Inferior parietal cortex (tissue), 1 donor: Measurements from ENCODE around the gene SP2.

Experiments used
- DNase-seq: peaks from one replicate; pipeline ENCODE4 v3.0.0-alpha.2; 2016; ENCODE audit errors: extremely low spot score

SP2 gene

GRCh38 chr17:47870056-47870455, 26.0 kb upstream of the SP2 start:
- no peak for DNase-seq

- DNase-seq, result no peak
Observed at GRCh38 chr17:47871048-47871447, 25.0 kb upstream of the SP2 start.

- no peak for DNase-seq
Observed at GRCh38 chr17:47872019-47872650, 23.9 kb upstream of the SP2 start.

GRCh38 chr17:47872651-47873161, 23.3 kb upstream of the SP2 start:
- DNase-seq, result no peak

- DNase-seq, result no peak
Observed at GRCh38 chr17:47873200-47874090, 22.6 kb upstream of the SP2 start.

- DNase-seq, result no peak
Observed at GRCh38 chr17:47875011-47875985, 20.7 kb upstream of the SP2 start.

GRCh38 chr17:47877368-47878034, 18.5 kb upstream of the SP2 start:
- DNase-seq, result no peak

GRCh38 chr17:47878203-47879027, 17.6 kb upstream of the SP2 start:
- DNase-seq, result no peak

DNA sequence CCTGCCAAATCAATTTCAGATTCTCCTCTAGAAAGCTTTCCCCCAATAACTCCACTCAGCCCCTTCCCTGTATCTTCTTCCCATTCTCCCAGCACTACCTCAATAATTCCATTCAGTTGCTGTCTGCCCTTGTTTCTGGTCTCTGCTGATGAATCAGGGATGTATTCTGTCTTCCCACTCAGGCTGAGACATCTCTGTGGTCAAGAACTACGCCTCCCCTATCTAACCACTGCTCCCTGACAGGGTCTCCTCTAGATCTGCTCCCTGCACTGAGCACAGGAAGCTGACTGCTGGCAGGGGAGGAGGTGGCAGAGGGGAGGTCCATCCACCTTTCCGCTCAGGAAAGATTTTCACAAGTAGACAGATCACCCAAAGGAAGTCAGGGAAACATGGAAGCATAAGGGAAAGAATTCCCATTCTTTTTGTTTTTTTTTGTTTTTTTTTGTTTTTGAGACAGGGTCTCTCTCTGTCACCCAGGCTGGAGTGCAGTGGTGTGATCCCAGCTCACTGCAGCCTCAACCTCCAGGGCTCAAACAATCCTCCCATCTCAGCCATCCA, 16.9 kb upstream of the SP2 start:
- no peak for DNase-seq

GRCh38 chr17:47879776-47880454, 16.1 kb upstream of the SP2 start:
- no peak for DNase-seq

- no peak for DNase-seq
Observed at GRCh38 chr17:47882247-47882646, 13.8 kb upstream of the SP2 start.

DNA sequence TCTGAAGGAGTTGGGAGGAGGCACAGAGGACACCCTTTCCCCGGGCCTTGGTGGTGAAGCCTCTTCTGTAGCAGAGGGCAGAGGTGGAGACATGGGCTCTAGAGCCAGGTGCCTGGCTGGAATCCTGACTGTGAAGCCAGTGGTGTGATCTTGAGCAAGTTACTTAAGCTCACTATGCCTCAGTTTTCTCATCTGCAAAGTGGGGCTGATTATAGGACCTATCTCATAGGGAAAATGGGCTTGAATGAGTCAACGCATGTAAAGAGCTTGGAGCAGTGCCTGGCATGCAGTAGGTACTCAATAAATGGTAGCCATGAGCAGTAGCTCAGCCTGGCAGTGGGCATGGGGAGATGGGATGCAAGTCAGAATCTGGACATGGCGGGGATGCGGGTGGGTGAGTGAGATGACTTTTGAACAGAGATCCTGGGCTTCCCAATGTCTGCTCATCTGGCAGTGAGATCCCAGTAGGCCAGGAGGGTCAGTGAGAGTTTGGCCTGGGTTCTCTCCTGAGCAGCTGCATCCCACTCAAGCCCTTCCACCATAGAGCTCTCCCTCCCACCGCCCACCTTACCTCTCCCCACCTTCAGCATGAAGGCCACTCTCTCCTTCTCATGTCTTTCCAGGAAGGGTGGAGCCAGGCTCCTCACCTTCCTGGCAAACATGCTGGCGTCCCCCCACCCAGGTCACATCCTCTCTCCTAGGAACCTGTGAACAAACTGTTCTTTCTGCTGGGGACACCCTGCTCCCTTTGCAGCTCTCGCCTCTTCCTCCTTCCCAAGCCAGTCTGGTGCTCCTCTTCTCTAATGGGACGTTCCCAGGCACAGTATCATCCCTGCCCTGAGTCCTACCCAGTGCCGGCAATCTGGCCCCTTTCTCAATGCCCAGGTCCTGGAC, 13.1 kb upstream of the SP2 start:
- no peak for DNase-seq

DNA sequence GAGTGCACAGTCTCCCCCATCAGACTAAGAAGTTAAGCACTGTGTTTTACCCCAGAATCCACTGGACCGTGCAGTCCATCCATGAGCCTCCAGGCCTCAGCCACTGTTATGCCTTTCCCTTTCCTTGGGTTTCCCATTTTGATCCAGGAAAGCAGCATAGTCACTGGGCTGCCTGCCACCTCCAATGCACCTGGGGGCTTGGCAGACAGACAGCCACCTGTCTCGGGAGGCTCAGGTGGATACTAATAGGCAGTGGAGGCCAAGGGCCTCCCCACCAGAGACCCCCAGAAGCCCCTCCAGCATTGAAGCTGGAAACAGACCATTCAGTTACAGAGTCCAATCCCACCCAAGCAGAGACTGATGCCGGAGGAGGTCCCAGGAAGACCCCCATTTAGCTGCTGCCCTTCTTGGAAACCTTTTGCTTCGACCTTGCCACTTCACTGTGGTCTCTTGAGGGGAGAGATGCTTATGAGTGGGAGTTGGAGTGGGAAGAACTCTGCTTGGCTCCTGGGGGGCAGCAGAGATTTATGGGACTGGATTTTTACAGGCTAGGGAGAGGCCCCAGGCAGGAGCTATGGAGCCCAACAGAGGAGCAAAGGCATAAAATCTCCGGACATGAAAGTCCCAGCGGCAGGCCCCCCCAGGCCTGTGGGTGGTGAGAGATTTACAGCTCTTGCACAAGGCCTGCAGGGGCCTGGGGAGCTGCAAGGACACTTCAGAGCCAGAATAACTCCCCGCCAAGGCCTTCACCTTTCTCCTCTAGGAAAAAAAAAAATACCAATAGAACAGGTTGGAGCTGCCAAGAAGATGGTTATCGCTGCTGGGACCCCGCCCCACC, 12.2 kb upstream of the SP2 start:
- no peak for DNase-seq

DNA sequence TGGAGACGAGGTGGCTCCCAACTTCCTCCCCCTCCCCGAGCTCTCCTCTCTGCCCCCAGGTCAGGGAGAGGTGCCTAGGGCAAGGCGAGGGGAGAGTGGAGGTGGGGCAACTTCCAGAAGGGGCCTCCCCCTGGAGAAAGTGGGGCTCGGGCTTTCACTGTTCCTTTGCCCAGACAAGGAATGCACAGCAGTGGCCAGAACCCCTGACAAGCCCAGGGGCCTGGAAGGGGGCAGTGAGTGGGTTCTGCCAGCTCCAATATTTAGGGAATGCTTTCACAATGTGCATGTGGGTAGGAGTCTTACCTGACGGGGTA, 11.7 kb upstream of the SP2 start:
- no peak for DNase-seq

- no peak for DNase-seq
Observed at GRCh38 chr17:47884905-47885730, 10.9 kb upstream of the SP2 start.

DNA sequence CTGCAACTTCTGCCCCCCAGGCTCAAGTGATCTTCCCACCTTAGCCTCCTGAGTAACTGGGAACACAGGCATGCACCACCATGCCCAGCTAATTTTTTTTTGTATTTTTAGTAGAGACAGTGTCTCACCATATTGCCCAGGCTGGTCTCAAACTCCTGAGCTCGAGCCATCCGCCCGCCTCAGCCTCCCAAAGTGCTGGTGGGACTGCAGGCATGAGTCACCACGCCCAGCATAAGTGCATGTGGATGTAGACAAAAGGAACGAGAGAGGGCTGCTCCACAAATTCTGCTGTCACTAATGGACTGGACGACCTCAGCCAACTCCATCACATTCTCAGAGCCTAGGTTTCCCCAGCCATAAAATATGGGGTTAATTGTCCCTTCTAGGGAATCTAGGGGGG, 7.7 kb upstream of the SP2 start:
- no peak for DNase-seq
